Uterus (tissue), 4 donors: ENCODE data around the gene STIM2. TPM values are rescaled to one million over a fixed set of nuclear protein-coding genes. Genes with fewer than 3 reads are reported as not detected.
"Not testable (repeated sequence)": the region's sequence is repeated elsewhere in the genome, so short reads cannot be mapped to it uniquely, and the experiment has no call there.

Source experiments
- DNase-seq, 2 donors: peaks; one replicate each; pipeline ENCODE4 v3.0.0-alpha.2; 2019 to 2020
- H3K27ac ChIP-seq, 2 donors: fragments of 200-600 bp; sonication (generic); 1 replicate in 1 of 2; 2 replicates in 1 of 2; pipeline ENCODE4 v1.5.1; 2016 to 2018
- H3K27me3 ChIP-seq, 2 donors: fragments of 200-600 bp; sonication (generic); one replicate each; pipeline ENCODE4 v1.5.1; 2018 to 2019; ENCODE audit warnings: control low read depth in 1 of 2
- H3K36me3 ChIP-seq, 2 donors: fragments of 200-600 bp; sonication (generic); one replicate each; pipeline ENCODE4 v1.5.1; 2019; ENCODE audit warnings: control low read depth in 1 of 2
- H3K4me1 ChIP-seq, 2 donors: fragments of 200-600 bp; sonication (generic); one replicate each; pipeline ENCODE4 v1.5.1; 2018 to 2019; ENCODE audit warnings: control low read depth in 1 of 2
- H3K4me3 ChIP-seq, 2 donors: fragments of 200-600 bp; sonication (generic); 1 replicate in 1 of 2; 2 replicates in 1 of 2; pipeline ENCODE4 v1.5.1; 2018 to 2019; ENCODE audit warnings: mild to moderate bottlenecking in 1 of 2
- H3K9me3 ChIP-seq, 2 donors: fragments of 200-600 bp; sonication (generic); one replicate each; pipeline ENCODE4 v1.5.1; 2019; ENCODE audit warnings: control low read depth in 1 of 2
- POLR2A ChIP-seq, 2 donors: fragments of 450-650 bp; IDR thresholded peaks; one replicate each; pipeline ENCODE4 v1.6.1; 2016; ENCODE audit warnings: antibody characterized with exemption in 2 of 2, mild to moderate bottlenecking in 1 of 2, moderate library complexity in 1 of 2
- intact Hi-C: fragments of 100-400 bp; cut with DNase I; formaldehyde crosslinking; loops from one replicate; pipeline ENCODE4 v1.15.1; 2023; ENCODE audit warnings: low total_unique reads
- total RNA-seq, 4 donors: library from RNA; depleted of rRNA in 3 of 4; stranded (reverse); fragments of >200 nt in 3 of 4; gene quantifications; one replicate each; pipeline versions ENCODE4 v1.1.0 to v1.2.4, GENCODE V29; 2014 to 2023
- TF ChIP-seq, protein P1 (sequence below), 4 experiments: fragments of 200-600 bp in 2 of 4; fragments of 450-650 bp in 2 of 4; sonication (generic) in 2 of 4; IDR thresholded peaks; one replicate each; pipeline ENCODE4 v1.5.1; 2016 to 2019; ENCODE audit warnings: antibody characterized with exemption in 4 of 4, mild to moderate bottlenecking in 2 of 4, moderate library complexity in 1 of 4
- donor health status: DM: yes; HTN: yes; CAD: no.

STIM2 gene
- 10 to 100 TPM; 27.9 to 38.2 (median 29.4) TPM for total RNA-seq

DNA sequence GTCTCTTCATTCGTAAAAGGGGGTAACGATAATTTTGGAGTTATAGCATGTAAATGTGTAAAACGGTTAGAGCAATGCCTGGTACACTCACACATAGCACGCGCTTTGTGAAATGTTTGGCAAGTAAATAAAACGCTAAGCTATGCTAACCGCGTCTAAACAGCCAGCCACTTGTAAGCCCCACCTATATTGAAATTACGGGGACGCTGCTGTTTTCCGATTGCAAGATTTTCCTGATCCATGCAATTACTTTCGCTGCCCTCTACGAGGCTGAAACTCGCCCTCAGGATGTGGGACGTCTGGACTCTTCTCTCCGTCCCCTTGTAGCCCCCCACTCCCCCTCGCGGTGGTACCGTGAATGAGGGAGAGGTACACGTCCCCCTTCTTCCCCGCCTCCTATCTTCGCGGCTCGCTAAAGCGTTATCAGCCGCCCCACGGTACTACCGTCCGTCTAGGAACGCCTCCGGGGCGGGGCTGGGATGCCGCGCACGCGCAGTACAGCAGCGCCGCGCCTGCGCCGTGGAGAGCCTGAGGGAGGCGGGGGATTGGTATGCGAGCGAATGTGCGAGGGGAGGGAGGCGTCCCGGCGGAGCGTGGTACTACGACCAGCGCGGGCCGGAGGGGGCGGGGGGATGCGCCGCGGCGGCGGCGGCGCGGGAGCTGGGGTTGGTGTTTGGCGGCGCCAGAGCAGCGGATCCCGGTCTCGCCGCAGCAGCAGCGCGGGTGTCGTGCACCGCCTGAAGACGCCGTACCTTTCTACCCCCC lies at the start of gene STIM2:
TSS of gene STIM2 (plus strand) at position 685 of the 765 bp plus-strand sequence.
- intact Hi-C loops: no loop called here

DNA sequence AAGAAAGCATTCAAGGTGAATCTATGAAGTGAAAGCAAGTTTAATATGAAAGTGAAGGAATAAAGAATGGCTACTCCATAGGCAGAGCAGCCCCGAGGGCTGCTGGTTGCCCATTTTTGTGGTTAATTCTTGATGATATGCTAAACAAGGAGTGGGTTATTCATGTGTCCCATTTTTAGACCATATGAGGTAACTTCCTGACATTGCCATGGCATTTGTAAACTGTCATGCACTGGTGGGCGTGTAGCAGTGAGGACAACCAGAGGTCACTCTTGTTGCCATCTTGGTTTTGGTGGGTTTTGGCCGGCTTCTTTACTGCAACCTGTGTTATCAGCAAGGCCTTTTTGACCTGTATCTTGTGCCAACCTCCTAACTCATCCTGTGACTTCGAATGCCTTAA lies 49.1 kb upstream of the STIM2 start:
- intact Hi-C loops, H3K4me3 ChIP-seq, DNase-seq, H3K36me3 ChIP-seq, H3K9me3 ChIP-seq, H3K27ac ChIP-seq, H3K27me3 ChIP-seq, H3K4me1 ChIP-seq: not testable (repeated sequence)

More for the DNA sequence above, at the start of gene STIM2:
- peak within 1 kb of the TSS; percentile 62 to 78 for H3K4me3 ChIP-seq
- TF ChIP-seq, protein P1, sequence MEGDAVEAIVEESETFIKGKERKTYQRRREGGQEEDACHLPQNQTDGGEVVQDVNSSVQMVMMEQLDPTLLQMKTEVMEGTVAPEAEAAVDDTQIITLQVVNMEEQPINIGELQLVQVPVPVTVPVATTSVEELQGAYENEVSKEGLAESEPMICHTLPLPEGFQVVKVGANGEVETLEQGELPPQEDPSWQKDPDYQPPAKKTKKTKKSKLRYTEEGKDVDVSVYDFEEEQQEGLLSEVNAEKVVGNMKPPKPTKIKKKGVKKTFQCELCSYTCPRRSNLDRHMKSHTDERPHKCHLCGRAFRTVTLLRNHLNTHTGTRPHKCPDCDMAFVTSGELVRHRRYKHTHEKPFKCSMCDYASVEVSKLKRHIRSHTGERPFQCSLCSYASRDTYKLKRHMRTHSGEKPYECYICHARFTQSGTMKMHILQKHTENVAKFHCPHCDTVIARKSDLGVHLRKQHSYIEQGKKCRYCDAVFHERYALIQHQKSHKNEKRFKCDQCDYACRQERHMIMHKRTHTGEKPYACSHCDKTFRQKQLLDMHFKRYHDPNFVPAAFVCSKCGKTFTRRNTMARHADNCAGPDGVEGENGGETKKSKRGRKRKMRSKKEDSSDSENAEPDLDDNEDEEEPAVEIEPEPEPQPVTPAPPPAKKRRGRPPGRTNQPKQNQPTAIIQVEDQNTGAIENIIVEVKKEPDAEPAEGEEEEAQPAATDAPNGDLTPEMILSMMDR (IDR thresholded peaks at IDR 0.05): peak; percentile 25 to 63 (median 36)
- peak; percentile 70 to 89 for TF ChIP-seq POLR2A (IDR thresholded peaks at IDR 0.05)
- peaks cover 0 to 17% of the 10 kb centered on the region in 2 donors for H3K4me1 ChIP-seq
- peak within 1 kb of the TSS; percentile 95 to 96 for H3K27ac ChIP-seq
- DNase-seq: peak; percentile 95 to 98
- H3K9me3 ChIP-seq: no peaks in the 10 kb centered on the region
- H3K27me3 ChIP-seq: no peaks in the 10 kb centered on the region
- no peaks in the 10 kb centered on the region for H3K36me3 ChIP-seq

DNA sequence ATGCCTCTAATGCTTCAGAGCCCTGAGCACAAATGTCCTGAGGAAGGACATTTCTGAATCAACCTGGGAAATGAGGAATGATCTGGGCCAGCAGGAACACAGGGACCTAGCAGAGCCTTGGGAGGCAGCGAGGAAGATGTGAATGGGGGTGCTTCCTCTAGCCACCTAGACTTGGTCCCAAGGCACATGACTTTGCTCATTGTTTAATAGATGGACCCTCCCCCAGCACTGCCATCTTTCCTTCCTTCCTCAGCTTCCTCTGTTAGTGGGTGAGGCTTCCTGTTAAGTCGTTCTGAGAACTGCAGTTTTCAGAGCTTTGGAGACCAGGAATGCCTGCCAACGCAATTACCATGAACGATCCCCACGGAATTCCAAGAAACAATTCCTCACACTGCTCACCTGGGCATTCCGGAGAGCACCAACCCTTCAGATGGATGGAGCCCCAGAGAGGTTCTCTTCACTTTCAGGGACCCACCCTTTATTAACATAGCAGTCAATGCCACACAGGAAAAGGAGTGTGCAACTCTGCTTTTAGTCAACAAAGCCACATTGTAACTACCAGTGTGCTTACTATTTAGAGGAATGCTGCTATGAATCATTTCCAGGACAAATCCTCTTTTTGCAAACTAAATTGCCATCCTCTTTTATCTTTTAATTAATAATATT lies 48.5 kb upstream of the STIM2 start:
- Histone ChIP-seq H3K27ac (no peak overlapping the region), H3K27me3 (no peaks in the 10 kb centered on the region), H3K36me3 (no peaks in the 10 kb centered on the region), H3K9me3 (no peaks in the 10 kb centered on the region), H3K4me3 (no peak overlapping the region), H3K4me1 (no peaks in the 10 kb centered on the region)
- no peak for DNase-seq
- TF ChIP-seq, protein P1 (IDR thresholded peaks at IDR 0.05): no peak
- TF ChIP-seq POLR2A (IDR thresholded peaks at IDR 0.05): no peak
- intact Hi-C loops: no loop called here

DNA sequence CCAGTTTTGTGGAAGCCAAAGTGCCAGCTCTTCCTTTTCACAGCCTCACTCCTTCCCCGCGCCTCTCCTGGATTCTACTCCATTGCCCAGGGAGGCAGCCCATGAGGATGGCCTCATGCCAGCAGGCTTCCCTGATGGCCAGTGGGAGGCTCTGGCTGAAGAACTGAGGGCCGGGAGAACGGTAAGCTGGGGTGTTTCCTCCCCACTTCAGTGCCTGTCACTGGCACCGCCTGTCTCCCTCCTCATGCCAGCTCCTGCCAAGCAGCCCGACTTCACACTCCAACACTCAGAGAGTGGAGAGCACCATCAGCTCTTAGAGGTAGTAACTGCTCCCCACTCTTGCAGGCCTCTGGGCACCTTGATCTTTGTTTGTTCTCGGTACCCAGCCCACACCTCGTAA lies 46.9 kb upstream of the STIM2 start:
- H3K27ac ChIP-seq: no peak overlapping the region
- TF ChIP-seq, protein P1 (IDR thresholded peaks at IDR 0.05): no peak
- TF ChIP-seq POLR2A (IDR thresholded peaks at IDR 0.05): no peak
- peak in 1 of 2 donors; percentile 20 for DNase-seq

DNA sequence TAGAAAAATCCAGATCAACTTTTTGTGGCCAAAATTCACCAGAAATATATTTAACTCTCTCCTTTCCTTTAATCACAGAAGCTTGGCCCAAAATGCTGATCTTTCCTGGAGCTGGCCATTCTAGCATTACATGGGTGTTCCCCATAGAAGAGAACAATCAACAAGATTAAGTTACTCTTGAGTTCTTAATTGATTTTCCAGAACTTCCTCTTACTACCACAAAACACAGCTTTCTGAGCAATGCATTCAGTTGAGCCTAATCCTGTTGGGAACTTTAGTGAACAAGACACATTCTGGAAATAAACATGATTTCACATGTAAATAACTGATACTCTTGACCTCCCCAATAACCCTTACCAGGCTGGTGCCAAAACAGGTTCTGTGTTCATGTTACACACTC lies 45.4 kb upstream of the STIM2 start:
- intact Hi-C loops: no loop called here
- Histone ChIP-seq H3K9me3 (no peaks in the 10 kb centered on the region), H3K27me3 (no peaks in the 10 kb centered on the region), H3K27ac (no peak overlapping the region), H3K4me1 (no peaks in the 10 kb centered on the region), H3K36me3 (no peaks in the 10 kb centered on the region), H3K4me3 (no peak overlapping the region)
- no peak for TF ChIP-seq POLR2A (IDR thresholded peaks at IDR 0.05)
- TF ChIP-seq, protein P1 (IDR thresholded peaks at IDR 0.05): no peak
- DNase-seq: no peak

More for the DNA sequence above, 46.9 kb upstream of the STIM2 start:
- intact Hi-C loops: no loop called here
- H3K4me3 ChIP-seq: no peak overlapping the region
- H3K27me3 ChIP-seq: no peaks in the 10 kb centered on the region
- H3K36me3 ChIP-seq: no peaks in the 10 kb centered on the region
- H3K9me3 ChIP-seq: no peaks in the 10 kb centered on the region
- no peaks in the 10 kb centered on the region for H3K4me1 ChIP-seq
